ENCODE data around the gene RABEP1. TPM values are rescaled to one million over a fixed set of nuclear protein-coding genes. Genes with fewer than 3 reads are reported as not detected.

The RABEP1 gene
- total RNA-seq, 1 donor from 2014 or later: 39.1 TPM

GRCh38 chr17:5264893-5265292 is 17.2 kb upstream of the RABEP1 start:
- intact Hi-C loops (cut with micrococcal nuclease): no loop called here

GRCh38 chr17:5269241-5269960 is 12.7 kb upstream of the RABEP1 start:
- intact Hi-C loops (cut with micrococcal nuclease): no loop called here

GRCh38 chr17:5272322-5272721 is 9.8 kb upstream of the RABEP1 start:
- intact Hi-C loops (cut with micrococcal nuclease): no loop called here

GRCh38 chr17:5282642-5283217 is 646 bp downstream of the RABEP1 start:
- intact Hi-C loops (cut with micrococcal nuclease): loop anchor here (1.0 to 10.0 kb wide), 4 partner anchors 85 to 578 kb away; partner anchors contain the start of genes C1QBP, NUP88 and PELP1

- intact Hi-C loops (cut with micrococcal nuclease): loop anchor here (10.0 kb wide), 1 partner anchor 579 kb away; the partner anchor contains the start of gene PELP1
These were observed 1.7 kb downstream of the RABEP1 start for GRCh38 chr17:5283571-5284315.

GRCh38 chr17:5284681-5285080 is 2.6 kb downstream of the RABEP1 start:
- intact Hi-C loops (cut with micrococcal nuclease): loop anchor here (10.0 kb wide), 1 partner anchor 580 kb away; the partner anchor contains the start of gene PELP1

- intact Hi-C loops (cut with micrococcal nuclease): loop anchor here (10.0 kb wide), 1 partner anchor 582 kb away; the partner anchor contains the start of gene PELP1
These were observed 4.8 kb downstream of the RABEP1 start for GRCh38 chr17:5286846-5287245.

- intact Hi-C loops (cut with micrococcal nuclease): no loop called here
These were observed 9.7 kb downstream of the RABEP1 start for GRCh38 chr17:5291683-5292350.

GRCh38 chr17:5297245-5297644 is 15.2 kb downstream of the RABEP1 start:
- intact Hi-C loops (cut with micrococcal nuclease): no loop called here

- intact Hi-C loops (cut with micrococcal nuclease): no loop called here
These were observed 17.3 kb downstream of the RABEP1 start for GRCh38 chr17:5299383-5299782.

- intact Hi-C loops (cut with micrococcal nuclease): no loop called here
These were observed 22.6 kb downstream of the RABEP1 start for GRCh38 chr17:5304636-5305035.

GRCh38 chr17:5309851-5310250 is 27.8 kb downstream of the RABEP1 start:
- intact Hi-C loops (cut with micrococcal nuclease): no loop called here

- intact Hi-C loops (cut with micrococcal nuclease): no loop called here
These were observed 43.8 kb downstream of the RABEP1 start for GRCh38 chr17:5325851-5326250.

GRCh38 chr17:5329784-5330557 is 47.9 kb downstream of the RABEP1 start:
- intact Hi-C loops (cut with micrococcal nuclease): loop anchor here (10.0 kb wide), 1 partner anchor 65 kb away; no protein-coding TSS in a partner anchor

- intact Hi-C loops (cut with micrococcal nuclease): loop anchor here (10.0 kb wide), 1 partner anchor 64 kb away; no protein-coding TSS in a partner anchor
These were observed 48.9 kb downstream of the RABEP1 start for GRCh38 chr17:5330981-5331380.

- intact Hi-C loops (cut with micrococcal nuclease): loop anchor here (10.0 kb wide), 1 partner anchor 63 kb away; no protein-coding TSS in a partner anchor
These were observed 49.4 kb downstream of the RABEP1 start for GRCh38 chr17:5331506-5331905.

- intact Hi-C loops (cut with micrococcal nuclease): no loop called here
These were observed 62.8 kb downstream of the RABEP1 start for GRCh38 chr17:5344914-5345313.

GRCh38 chr17:5352681-5353289 is 70.7 kb downstream of the RABEP1 start:
- intact Hi-C loops (cut with micrococcal nuclease): no loop called here

- intact Hi-C loops (cut with micrococcal nuclease): no loop called here
These were observed 72.2 kb downstream of the RABEP1 start for GRCh38 chr17:5354310-5354709.

GRCh38 chr17:5354886-5355415 is 72.9 kb downstream of the RABEP1 start:
- intact Hi-C loops (cut with micrococcal nuclease): no loop called here

All from T-helper 1 cell treated with Interleukin-12 subunit alpha and Interleukin-12 subunit beta and Interleukin-4 antibody, amounts not matched to agents 30 ng/mL and 1 ng/mL, for 36 hours (primary cell).